Mesodermal cell (in vitro differentiated cells): ENCODE measurements around the gene TBC1D19.

Source experiments
- H3K27ac ChIP-seq: 2 replicates; pipeline ENCODE4 v1.7.0; 2013; ENCODE audit warnings: mild to moderate bottlenecking, low read depth, low read length, moderate library complexity; ENCODE audit not compliant: severe bottlenecking
- H3K36me3 ChIP-seq: 2 replicates; pipeline ENCODE4 v1.7.1; 2013; ENCODE audit warnings: mild to moderate bottlenecking, low read length, moderate library complexity; ENCODE audit not compliant: control insufficient read depth, insufficient read depth
- H3K4me1 ChIP-seq: one replicate; pipeline ENCODE4 v1.7.1; 2013; ENCODE audit warnings: mild to moderate bottlenecking, low read length; ENCODE audit not compliant: insufficient read depth, control insufficient read depth, poor library complexity, severe bottlenecking
- H3K4me3 ChIP-seq: 2 replicates; pipeline ENCODE4 v1.7.0; 2013; ENCODE audit warnings: low read length, control low read depth, mild to moderate bottlenecking; ENCODE audit not compliant: insufficient read depth, poor library complexity, severe bottlenecking; ENCODE audit errors: extremely low read depth
- H3K9me3 ChIP-seq: 2 replicates; pipeline ENCODE4 v1.7.1; 2013; ENCODE audit warnings: mild to moderate bottlenecking, low read length, moderate library complexity; ENCODE audit not compliant: control insufficient read depth
- WGBS, 2 experiments: methylation state at CpG; one replicate each; pipeline ENCODE4 v1.1.5; 2013; ENCODE audit warnings: missing lambda C conversion rate in 2 of 2; ENCODE audit not compliant: insufficient coverage in 2 of 2; 5-methylcytosine and 5-hydroxymethylcytosine counted together

Gene TBC1D19

DNA sequence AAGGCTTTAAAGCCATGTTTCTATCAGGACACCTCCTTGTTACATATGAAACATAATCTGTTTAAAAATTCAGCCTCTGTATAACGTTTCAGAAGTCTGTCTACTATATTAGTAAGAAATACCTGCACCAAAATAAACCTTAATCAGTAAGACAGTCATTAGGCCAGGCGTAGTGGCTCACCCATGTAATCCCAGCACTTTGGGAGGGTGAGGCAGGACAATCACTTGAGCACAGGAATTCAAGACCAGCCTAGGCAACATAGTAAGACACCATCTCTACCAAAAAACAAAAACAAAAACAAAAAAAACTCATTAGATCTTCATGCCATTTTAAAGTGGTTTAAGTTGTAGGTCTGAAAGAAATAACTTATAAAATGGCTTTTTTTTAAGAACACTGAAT, 169.3 kb downstream of the TBC1D19 start:
- Histone ChIP-seq H3K4me1 (no peaks in the 10 kb centered on the region), H3K27ac (no peak overlapping the region), H3K4me3 (no peak overlapping the region), H3K9me3 (no peaks in the 10 kb centered on the region), H3K36me3 (no peaks in the 10 kb centered on the region)
- 100% methylated on average over 1 of the region's 2 CpGs; no CpG with 5 or more reads in 1 of the 2 experiments for WGBS, 2 experiments

DNA sequence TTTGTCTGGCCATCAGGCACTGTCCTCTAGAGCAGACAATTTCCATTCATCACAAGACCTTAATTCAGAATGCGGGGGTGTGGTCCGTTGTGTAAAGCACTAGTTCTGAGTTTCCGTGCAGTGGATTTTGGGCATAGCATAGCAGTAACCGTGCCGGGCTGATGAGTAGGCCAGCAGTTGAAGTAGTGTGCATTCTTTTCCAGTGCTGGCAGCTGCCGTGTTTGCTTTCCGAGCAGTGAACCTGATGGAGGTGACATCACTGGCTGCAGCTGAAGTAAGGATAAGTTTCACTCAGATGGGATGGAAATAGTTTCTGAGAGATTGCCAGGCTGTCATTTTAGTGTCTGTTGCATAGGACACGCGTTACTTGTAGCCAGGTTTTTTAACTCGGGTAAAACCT, 169.7 kb downstream of the TBC1D19 start:
- H3K9me3 ChIP-seq = no peaks in the 10 kb centered on the region
- H3K4me1 ChIP-seq = no peaks in the 10 kb centered on the region
- 93 to 98% methylated on average over 7 of the region's 10 CpGs for WGBS, 2 experiments
- no peak overlapping the region for H3K4me3 ChIP-seq
- H3K36me3 ChIP-seq = no peaks in the 10 kb centered on the region
- no peak overlapping the region for H3K27ac ChIP-seq

DNA sequence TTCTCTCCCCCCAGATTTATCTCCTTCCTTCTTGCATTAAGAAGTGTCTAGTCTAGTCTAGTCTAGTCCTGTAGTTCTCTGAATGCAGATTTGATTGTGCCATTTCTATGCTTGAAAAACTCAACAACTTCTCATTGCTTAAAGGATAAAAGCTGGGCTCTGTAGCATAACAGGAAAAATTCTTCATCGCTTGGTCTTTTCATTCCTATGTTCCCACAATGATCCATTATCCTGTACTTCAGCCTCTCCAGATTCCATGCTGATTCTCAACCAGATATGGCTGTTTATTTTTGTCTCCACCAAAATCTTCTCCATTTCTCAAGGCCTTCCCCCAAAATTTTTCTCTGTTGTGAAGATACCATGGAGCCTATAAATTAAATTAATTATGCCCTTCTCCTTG, 173.9 kb downstream of the TBC1D19 start:
- WGBS, 2 experiments = 100% methylated on average over 1 of the region's 1 CpG
- Histone ChIP-seq H3K4me1 (no peaks in the 10 kb centered on the region), H3K9me3 (no peaks in the 10 kb centered on the region), H3K36me3 (no peaks in the 10 kb centered on the region), H3K27ac (no peak overlapping the region), H3K4me3 (no peak overlapping the region)

DNA sequence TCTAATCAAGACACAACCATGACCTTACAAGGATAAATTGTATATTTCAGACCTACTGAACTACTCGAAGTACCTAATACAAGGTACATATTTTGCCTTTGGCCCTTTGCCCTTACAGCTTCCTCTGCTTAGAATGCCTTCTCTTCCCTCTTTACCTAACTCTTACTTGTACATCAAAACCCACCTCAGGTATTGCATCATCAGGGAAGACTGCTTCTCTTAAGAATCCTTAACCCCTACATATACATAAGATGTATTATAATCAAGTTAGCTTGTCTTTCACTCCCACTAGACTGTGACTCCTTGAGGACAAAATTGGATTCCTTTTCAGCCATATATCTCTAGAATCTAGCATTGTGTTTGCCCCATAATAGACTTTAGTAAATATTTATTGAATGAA, 175.0 kb downstream of the TBC1D19 start:
- Histone ChIP-seq H3K4me1 (no peaks in the 10 kb centered on the region), H3K9me3 (no peaks in the 10 kb centered on the region), H3K4me3 (no peak overlapping the region), H3K27ac (no peak overlapping the region), H3K36me3 (no peaks in the 10 kb centered on the region)
- WGBS, 2 experiments = 93% methylated on average over 1 of the region's 1 CpG; no CpG with 5 or more reads in 1 of the 2 experiments

DNA sequence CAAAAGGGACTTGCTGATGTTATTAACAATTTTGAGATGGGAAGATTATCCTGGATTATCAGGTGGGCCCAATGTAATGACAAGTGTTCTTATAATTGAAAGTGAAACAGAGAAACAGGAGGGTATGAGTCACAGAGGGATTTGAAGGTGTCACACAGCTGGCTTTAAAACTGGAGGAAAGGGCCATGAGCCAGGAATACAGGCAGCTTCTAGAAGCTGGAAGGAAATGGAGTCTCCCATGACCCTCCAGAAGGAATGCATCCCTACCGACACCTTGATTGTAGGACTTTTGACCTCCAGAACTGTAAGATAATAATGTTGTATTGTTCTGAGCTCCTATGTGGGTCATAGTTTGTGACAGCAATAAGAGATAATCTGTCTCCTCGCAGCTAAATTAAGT, 178.8 kb downstream of the TBC1D19 start:
- H3K4me3 ChIP-seq = no peak overlapping the region
- H3K4me1 ChIP-seq = no peaks in the 10 kb centered on the region
- H3K9me3 ChIP-seq = no peaks in the 10 kb centered on the region
- 89% methylated on average over 1 of the region's 2 CpGs; no CpG with 5 or more reads in 1 of the 2 experiments for WGBS, 2 experiments
- no peak overlapping the region for H3K27ac ChIP-seq
- H3K36me3 ChIP-seq = no peaks in the 10 kb centered on the region

DNA sequence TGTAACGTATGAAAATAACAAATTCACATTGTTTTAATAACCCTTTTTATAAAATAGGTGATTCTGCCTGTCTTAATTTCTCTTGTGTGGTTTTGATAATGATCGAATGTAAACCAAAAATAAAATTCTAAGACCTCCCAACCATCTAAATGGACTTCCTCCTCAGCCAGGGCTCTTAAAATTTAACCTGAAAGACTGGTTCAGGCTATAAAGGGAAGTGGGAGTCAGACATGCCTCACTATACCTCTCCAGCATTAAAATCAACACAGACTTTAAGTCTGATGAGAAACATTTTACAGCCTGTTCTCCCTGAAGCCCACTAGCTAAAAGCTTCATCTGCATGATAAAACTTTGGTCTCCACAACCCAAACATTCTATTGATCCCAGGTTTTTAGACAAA, 179.2 kb downstream of the TBC1D19 start:
- Histone ChIP-seq H3K36me3 (no peaks in the 10 kb centered on the region), H3K9me3 (no peaks in the 10 kb centered on the region), H3K4me1 (no peaks in the 10 kb centered on the region), H3K4me3 (no peak overlapping the region), H3K27ac (no peak overlapping the region)
- no CpG with 5 or more reads among the region's 2 CpGs for WGBS, 2 experiments

DNA sequence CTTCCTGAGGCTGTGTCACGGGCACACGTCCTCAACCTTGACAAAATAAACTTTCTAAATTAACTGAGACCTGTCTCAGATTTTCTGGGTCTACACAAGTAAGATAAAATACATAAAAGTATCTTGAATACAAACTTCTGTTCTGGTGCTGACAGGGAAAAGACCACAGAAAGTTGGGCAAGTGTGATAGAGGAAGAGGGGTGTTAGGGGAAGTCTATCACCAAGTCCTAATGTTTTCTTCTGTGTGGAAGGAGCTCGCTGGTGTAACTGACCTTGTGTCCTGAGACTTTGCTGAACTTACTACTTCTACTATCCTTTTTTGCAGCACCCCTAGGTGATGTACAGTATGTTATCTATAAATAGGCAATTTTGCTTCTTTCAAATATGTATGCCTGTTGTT, 179.8 kb downstream of the TBC1D19 start:
- Histone ChIP-seq H3K36me3 (no peaks in the 10 kb centered on the region), H3K4me1 (no peaks in the 10 kb centered on the region), H3K27ac (no peak overlapping the region), H3K4me3 (no peak overlapping the region), H3K9me3 (no peaks in the 10 kb centered on the region)
- 75% methylated on average over 2 of the region's 3 CpGs; no CpG with 5 or more reads in 1 of the 2 experiments for WGBS, 2 experiments

DNA sequence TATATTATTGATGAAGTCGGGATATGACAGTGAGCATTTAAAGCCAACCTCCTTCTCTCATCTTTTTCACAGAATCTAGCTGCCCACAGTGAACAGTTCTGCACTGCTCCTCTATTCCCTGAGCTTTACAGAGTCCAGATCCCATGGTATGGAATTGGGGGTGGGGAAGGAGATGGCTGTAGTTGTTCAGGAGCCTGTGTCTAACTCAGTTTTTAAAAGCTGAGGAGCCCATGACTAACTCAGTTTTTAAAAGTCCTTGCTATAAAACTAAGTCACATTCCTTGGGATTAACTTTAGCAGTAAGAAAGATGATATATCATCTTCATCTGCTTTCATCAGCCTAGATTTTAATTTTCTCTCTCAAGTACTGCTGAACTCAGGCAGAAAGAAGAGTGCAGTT, 180.3 kb downstream of the TBC1D19 start:
- WGBS, 2 experiments = no CpG with 5 or more reads among the region's 1 CpG
- Histone ChIP-seq H3K9me3 (no peaks in the 10 kb centered on the region), H3K4me3 (no peak overlapping the region)

DNA sequence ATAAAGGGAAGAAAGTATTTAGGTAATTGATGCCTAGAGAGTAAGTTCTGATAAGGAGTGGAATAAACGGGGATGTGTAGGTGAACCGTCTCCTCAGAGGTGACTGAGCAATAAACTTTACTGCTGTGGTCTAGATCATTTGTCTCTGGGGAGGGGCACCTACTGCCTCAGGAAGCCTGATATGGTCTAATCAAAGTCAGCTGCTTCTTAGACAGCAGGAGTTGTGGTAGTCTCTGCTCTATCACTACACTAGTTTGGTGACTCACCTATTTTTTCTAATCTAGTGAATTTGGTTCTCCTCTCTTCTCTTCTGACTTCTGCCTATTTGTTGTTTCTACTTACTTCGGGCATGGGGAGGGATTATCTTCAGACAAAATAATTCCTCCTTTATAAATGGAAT, 181.6 kb downstream of the TBC1D19 start:
- no peaks in the 10 kb centered on the region for H3K4me1 ChIP-seq
- H3K27ac ChIP-seq = no peak overlapping the region
- no peak overlapping the region for H3K4me3 ChIP-seq
- WGBS, 2 experiments = 72 to 94% methylated on average over 2 of the region's 3 CpGs
- H3K9me3 ChIP-seq = no peaks in the 10 kb centered on the region
- no peaks in the 10 kb centered on the region for H3K36me3 ChIP-seq

More for the DNA sequence above, 180.3 kb downstream of the TBC1D19 start:
- Histone ChIP-seq H3K27ac (no peak overlapping the region), H3K4me1 (no peaks in the 10 kb centered on the region), H3K36me3 (no peaks in the 10 kb centered on the region)

DNA sequence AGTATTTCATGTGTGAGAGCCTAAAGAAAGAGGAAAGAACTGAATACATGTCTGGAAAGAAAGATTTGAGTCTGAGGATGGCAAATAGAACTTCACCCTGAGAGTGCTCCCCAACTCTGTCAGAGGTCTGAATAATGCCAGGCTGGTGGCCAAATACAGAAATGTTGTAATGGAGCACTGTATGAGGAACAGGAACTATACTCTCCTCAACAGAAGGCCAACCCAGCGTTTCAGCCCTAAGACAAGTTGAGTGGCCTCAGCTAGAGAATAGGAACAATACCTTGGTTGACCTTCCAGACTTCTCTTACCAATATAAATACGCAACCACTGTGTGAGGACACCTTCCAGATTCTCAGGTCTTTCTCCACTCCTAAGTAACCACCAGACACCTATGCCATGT, 182.3 kb downstream of the TBC1D19 start:
- Histone ChIP-seq H3K9me3 (no peaks in the 10 kb centered on the region), H3K27ac (no peak overlapping the region), H3K4me3 (no peak overlapping the region), H3K4me1 (no peaks in the 10 kb centered on the region), H3K36me3 (no peaks in the 10 kb centered on the region)
- WGBS, 2 experiments = 80 to 100% methylated on average over 1 of the region's 2 CpGs

DNA sequence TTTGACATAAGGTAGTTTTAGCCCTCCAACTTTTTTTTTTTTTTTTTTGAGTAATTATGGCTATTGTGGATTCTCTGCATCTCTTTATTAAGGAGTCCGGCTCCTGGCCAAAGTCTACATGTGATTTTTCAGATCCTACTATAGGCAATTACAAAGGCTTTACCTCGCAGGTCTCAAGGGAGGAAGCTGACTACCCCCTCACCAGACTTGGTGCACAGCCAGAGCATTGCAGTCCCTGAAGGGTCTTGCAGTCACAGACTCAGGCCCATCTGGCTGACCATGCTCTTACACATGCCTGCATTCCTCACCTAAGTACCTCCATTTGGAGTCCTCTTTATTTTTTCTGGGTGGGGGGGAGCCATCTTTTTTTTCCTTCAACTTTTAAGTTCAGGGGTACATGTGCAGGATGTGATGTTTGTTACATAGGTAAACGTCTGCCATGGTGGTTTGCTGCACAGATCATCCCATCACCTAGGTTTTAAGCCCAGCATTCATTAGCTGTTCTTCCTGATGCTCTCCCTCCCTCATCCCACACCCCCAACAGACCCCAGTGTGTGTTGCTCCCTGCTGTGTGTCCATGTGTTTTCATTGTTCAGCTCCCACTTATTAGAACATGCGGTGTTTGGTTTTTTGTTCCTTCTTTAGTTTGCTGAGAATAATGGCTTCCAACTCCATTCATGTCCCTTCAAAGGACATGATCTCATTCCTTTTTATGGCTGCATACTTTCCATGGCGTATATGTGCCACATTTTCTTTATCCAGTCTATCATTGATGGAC, 188.4 kb downstream of the TBC1D19 start:
- Histone ChIP-seq H3K4me1 (no peaks in the 10 kb centered on the region), H3K27ac (no peak overlapping the region), H3K36me3 (no peaks in the 10 kb centered on the region), H3K9me3 (peaks cover 7% of the 10 kb centered on the region), H3K4me3 (no peak overlapping the region)
- WGBS, 2 experiments = 93 to 100% methylated on average over 1 to 3 of the region's 5 CpGs
